ENCODE measurements around the gene SSBP3. TPM values are rescaled to one million over a fixed set of nuclear protein-coding genes. Genes with fewer than 3 reads are reported as not detected.

Gene SSBP3
- total RNA-seq, 4 donors from 2014 or later, result 15.4 to 23.0 (median 18.2) TPM

DNA sequence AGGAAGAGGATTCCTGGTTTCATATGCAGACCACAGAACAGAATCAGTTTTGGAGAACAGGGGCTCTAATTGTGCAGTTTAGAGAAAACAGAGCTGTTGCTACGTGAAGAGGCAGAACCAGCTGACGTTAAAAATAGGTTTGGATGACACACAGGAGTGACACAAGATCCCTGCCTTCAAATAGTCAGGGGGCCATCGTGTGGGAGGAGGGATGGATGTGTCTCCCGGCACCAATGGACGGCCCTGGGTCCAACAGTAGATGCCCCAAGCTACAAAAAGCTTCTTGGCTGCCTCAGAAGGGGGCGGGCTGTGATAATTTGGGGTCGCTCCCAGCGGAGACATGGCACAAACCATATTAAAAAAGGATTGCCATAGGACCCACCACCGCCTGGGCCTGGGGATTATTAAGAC, 118.4 kb downstream of the SSBP3 start:
- Histone ChIP-seq H3K27ac (peak overlapping the region; percentile 10 to 59 (median 11)), H3K4me1 (peaks cover 32 to 45% of the 10 kb centered on the region in 2 donors), H3K27me3 (no peaks in the 10 kb centered on the region), H3K4me3 (replicated peaks in 1 of 3) (no peak overlapping the region), H3K36me3 (no peaks in the 10 kb centered on the region), H3K9me3 (no peaks in the 10 kb centered on the region)
- DNase-seq, result no peak
- TF ChIP-seq CTCF (IDR thresholded peaks at IDR 0.05) (no peak), POLR2A (IDR thresholded peaks at IDR 0.05) (no peak)
- 73 to 82% methylated on average over 9 of the region's 9 CpGs for WGBS, 2 donors
- intact Hi-C loops (cut with DNase I), result no loop called here

- no peaks in the 10 kb centered on the region for H3K9me3 ChIP-seq
- H3K27ac ChIP-seq, result peak overlapping the region; percentile 10 to 59 (median 13)
- TF ChIP-seq CTCF (IDR thresholded peaks at IDR 0.05), result no peak
- TF ChIP-seq POLR2A (IDR thresholded peaks at IDR 0.05), result no peak
- H3K27me3 ChIP-seq, result no peaks in the 10 kb centered on the region
- H3K4me1 ChIP-seq, result peaks cover 32 to 45% of the 10 kb centered on the region in 2 donors
- no peaks in the 10 kb centered on the region for H3K36me3 ChIP-seq
- H3K4me3 ChIP-seq (replicated peaks in 1 of 3), result no peak overlapping the region
- WGBS, 2 donors, result 11 to 18% methylated on average over 8 of the region's 8 CpGs
- intact Hi-C loops (cut with DNase I), result no loop called here
- peak; percentile 65 to 74 for DNase-seq
Measured at GRCh38 chr1:54287176-54287650, 119.0 kb downstream of the SSBP3 start.

DNA sequence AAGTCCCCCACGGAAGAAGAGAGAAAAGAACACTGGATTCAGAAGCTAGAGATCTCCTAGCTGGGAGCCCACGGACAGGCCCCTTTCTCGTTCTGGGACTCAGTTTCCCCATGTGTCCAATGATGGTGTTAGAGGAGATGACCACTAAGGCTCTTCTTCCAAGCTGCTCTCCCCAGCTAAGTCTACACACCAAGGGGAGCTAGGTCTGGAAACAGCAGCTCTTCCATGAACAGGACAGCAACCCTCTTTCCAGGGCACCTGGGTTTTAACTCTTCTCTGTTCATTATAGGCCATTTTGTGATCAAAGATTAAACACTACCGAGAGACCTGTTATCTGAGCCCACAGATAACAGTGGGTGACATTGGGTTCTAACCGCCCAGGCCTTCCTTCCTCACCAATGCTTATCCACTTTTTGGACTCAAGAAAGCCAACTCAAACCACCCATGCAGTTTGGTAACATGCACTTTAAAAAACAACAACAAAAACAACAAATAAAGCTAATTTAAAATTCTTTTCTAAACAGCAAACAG, 120.3 kb downstream of the SSBP3 start:
- peaks cover 32 to 41% of the 10 kb centered on the region in 2 donors for H3K4me1 ChIP-seq
- WGBS, 2 donors, result 96% methylated on average over 5 of the region's 5 CpGs
- no peak overlapping the region for H3K4me3 ChIP-seq (replicated peaks in 1 of 3)

GRCh38 chr1:54284781-54285529, 121.2 kb downstream of the SSBP3 start:
- no peak for DNase-seq
- intact Hi-C loops (cut with DNase I), result no loop called here

More for the DNA sequence above, 120.3 kb downstream of the SSBP3 start:
- H3K27ac ChIP-seq, result peak overlapping the region in 1 of 3 donors; percentile 4
- H3K27me3 ChIP-seq, result no peaks in the 10 kb centered on the region
- no peaks in the 10 kb centered on the region for H3K9me3 ChIP-seq
- no peaks in the 10 kb centered on the region for H3K36me3 ChIP-seq
- DNase-seq, result no peak
- TF ChIP-seq CTCF (IDR thresholded peaks at IDR 0.05), result no peak
- no peak for TF ChIP-seq POLR2A (IDR thresholded peaks at IDR 0.05)
- intact Hi-C loops (cut with DNase I), result no loop called here

DNA sequence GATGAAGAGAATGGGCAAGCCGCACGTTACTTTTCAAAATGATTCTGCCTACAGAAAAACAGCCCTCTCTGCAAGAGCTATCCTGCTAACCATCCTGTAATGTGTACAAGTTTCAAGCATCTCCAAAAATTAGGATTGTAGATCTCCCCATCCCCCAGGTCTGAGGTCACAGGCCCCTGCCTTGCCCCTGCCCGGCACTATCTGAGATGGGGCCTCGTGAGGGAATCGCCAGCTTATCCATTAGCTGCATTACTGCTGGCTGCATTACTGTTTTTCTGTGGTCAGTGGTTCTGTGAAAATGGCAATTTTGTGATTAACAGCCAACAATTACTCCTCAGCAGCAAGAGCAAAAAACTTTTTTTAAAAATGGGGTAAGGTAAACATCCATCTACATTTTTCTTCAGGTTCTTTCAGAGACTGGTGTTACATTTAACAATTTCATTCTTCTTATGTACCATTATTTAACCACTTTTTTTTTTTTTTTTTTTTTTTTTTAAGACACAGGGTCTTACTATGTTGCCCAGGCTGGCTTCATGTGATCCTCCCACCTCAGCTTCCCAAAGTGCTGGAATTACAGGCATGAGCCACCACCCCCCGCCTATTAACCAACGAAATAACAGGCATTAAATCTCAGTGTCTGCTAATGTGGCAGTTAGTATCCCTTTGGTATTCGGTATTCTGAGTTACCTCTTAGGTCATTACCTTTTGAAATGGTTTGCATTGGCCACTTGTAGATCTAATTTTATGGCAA, 122.4 kb downstream of the SSBP3 start:
- Histone ChIP-seq H3K4me3 (replicated peaks in 1 of 3) (no peak overlapping the region), H3K27ac (no peak overlapping the region), H3K36me3 (no peaks in the 10 kb centered on the region), H3K27me3 (no peaks in the 10 kb centered on the region), H3K9me3 (no peaks in the 10 kb centered on the region), H3K4me1 (peaks cover 17 to 32% of the 10 kb centered on the region in 2 donors)
- intact Hi-C loops (cut with DNase I), result no loop called here
- no peak for DNase-seq
- 93 to 97% methylated on average over 8 of the region's 8 CpGs for WGBS, 2 donors
- TF ChIP-seq CTCF (IDR thresholded peaks at IDR 0.05) (no peak), POLR2A (IDR thresholded peaks at IDR 0.05) (no peak)

More at GRCh38 chr1:54284781-54285529, 121.2 kb downstream of the SSBP3 start:
- H3K27me3 ChIP-seq, result no peaks in the 10 kb centered on the region
- H3K9me3 ChIP-seq, result no peaks in the 10 kb centered on the region
- no peak for TF ChIP-seq POLR2A (IDR thresholded peaks at IDR 0.05)
- H3K27ac ChIP-seq, result no peak overlapping the region
- no peaks in the 10 kb centered on the region for H3K36me3 ChIP-seq
- WGBS, 2 donors, result 85 to 88% methylated on average over 10 of the region's 10 CpGs
- H3K4me3 ChIP-seq (replicated peaks in 1 of 3), result no peak overlapping the region
- H3K4me1 ChIP-seq, result peaks cover 25 to 31% of the 10 kb centered on the region in 2 donors

Data from thyroid gland (tissue), 4 donors.